ENCODE data around the gene GARNL3.

GARNL3 gene

GRCh38 chr9:127405344-127406125 lies 141.0 kb downstream of the GARNL3 start:
- Histone ChIP-seq H3K9me3 (ENCODE audit: control insufficient read depth, insufficient read depth, low read depth, low read length) (no peaks in the 10 kb centered on the region), H3K4me3 (ENCODE audit: low read depth, low read length) (no peak overlapping the region), H3K27ac (ENCODE audit: extremely low read depth, low read depth, low read length) (no peak overlapping the region), H3K36me3 (ENCODE audit: control insufficient read depth in 2 of 2, insufficient read depth in 1 of 2, low read length in 2 of 2) (peaks cover 0 to 49% of the 10 kb centered on the region in 2 experiments; a peak in 1 of 3 replicates), H3K4me1 (ENCODE audit: control insufficient read depth, insufficient read depth, low read length) (no peaks in the 10 kb centered on the region)
- TF ChIP-seq ZNF768 (tag by site-specific recombination; IDR thresholded peaks at IDR 0.05) (peak; percentile 70; the same call in 1 of the 2 replicates), EGR2 (tag by site-specific recombination; IDR thresholded peaks at IDR 0.05; ENCODE audit: low read depth) (no peak)
- ChIA-PET CTCF (no interaction called here), POLR2A (interaction anchor here (3.8 kb wide), 1 partner anchor 9 kb away, joined by 18 read pairs; the partner anchor contains the start of gene SLC2A8)

GRCh38 chr9:127406799-127407491 lies 142.4 kb downstream of the GARNL3 start:
- ChIA-PET CTCF (interaction anchor here (1.2 to 1.8 kb wide), 2 partner anchors 8 to 10 kb away, joined by 3 to 7 read pairs; partner anchors contain the start of gene SLC2A8), POLR2A (interaction anchor here (1.2 to 3.8 kb wide), 3 partner anchors 10 to 17 kb away, joined by 3 to 18 read pairs (median 3); partner anchors contain the start of genes SLC2A8 and ZNF79)
- no peaks in the 10 kb centered on the region for H3K4me1 ChIP-seq (ENCODE audit: control insufficient read depth, insufficient read depth, low read length)
- no peak overlapping the region for H3K4me3 ChIP-seq (ENCODE audit: low read depth, low read length)
- H3K36me3 ChIP-seq (ENCODE audit: control insufficient read depth in 2 of 2, insufficient read depth in 1 of 2, low read length in 2 of 2): peaks cover 0 to 37% of the 10 kb centered on the region in 2 experiments; a peak in 1 of 3 replicates
- no peaks in the 10 kb centered on the region for H3K9me3 ChIP-seq (ENCODE audit: control insufficient read depth, insufficient read depth, low read depth, low read length)
- TF ChIP-seq HOXC10 (CRISPR knock-in tag; IDR thresholded peaks at IDR 0.05) (no peak), ZIC2 (tag by site-specific recombination; IDR thresholded peaks at IDR 0.05) (peak; percentile 75), ZNF138 (tag by site-specific recombination; IDR thresholded peaks at IDR 0.05; ENCODE audit: borderline replicate concordance) (no peak), GLIS1 (tag by site-specific recombination; IDR thresholded peaks at IDR 0.05) (peak; percentile 24), PRDM10 (tag by site-specific recombination; IDR thresholded peaks at IDR 0.05) (no peak), KLF1 (tag by site-specific recombination; IDR thresholded peaks at IDR 0.05) (peak; percentile 52; the same call in 1 of the 2 replicates), ZNF600 (tag by site-specific recombination; IDR thresholded peaks at IDR 0.05) (peak; percentile 74)
- no peak overlapping the region for H3K27ac ChIP-seq (ENCODE audit: extremely low read depth, low read depth, low read length)

GRCh38 chr9:127407492-127407843 lies 142.9 kb downstream of the GARNL3 start:
- CTCF ChIA-PET: interaction anchor here (0.7 to 1.8 kb wide), 5 partner anchors 9 to 704 kb away, joined by 3 to 7 read pairs (median 4); partner anchors contain the start of gene SLC2A8
- Histone ChIP-seq H3K27ac (ENCODE audit: extremely low read depth, low read depth, low read length) (no peak overlapping the region), H3K36me3 (ENCODE audit: control insufficient read depth in 2 of 2, insufficient read depth in 1 of 2, low read length in 2 of 2) (peaks cover 0 to 32% of the 10 kb centered on the region in 2 experiments; a peak in 1 of 3 replicates), H3K4me1 (ENCODE audit: control insufficient read depth, insufficient read depth, low read length) (no peaks in the 10 kb centered on the region), H3K4me3 (ENCODE audit: low read depth, low read length) (no peak overlapping the region), H3K9me3 (ENCODE audit: control insufficient read depth, insufficient read depth, low read depth, low read length) (no peaks in the 10 kb centered on the region)
- TF ChIP-seq ZNF148 (tag by site-specific recombination; IDR thresholded peaks at IDR 0.05; ENCODE audit: borderline replicate concordance) (no peak), ZNF184 (tag by site-specific recombination; IDR thresholded peaks at IDR 0.05) (no peak), ZNF335 (tag by site-specific recombination; conservative IDR thresholded peaks at IDR 0.05) (no peak), ZBTB7A (tag by site-specific recombination; IDR thresholded peaks at IDR 0.05; ENCODE audit: low read depth) (no peak), ZNF555 (tag by site-specific recombination; conservative IDR thresholded peaks at IDR 0.05) (no peak), MZF1 (tag by site-specific recombination; IDR thresholded peaks at IDR 0.05; ENCODE audit: borderline replicate concordance) (no peak), ZNF391 (tag by site-specific recombination; IDR thresholded peaks at IDR 0.05; ENCODE audit: borderline replicate concordance, low read depth) (no peak), ZNF768 (tag by site-specific recombination; IDR thresholded peaks at IDR 0.05) (no peak)
- POLR2A ChIA-PET: interaction anchor here (0.7 to 3.8 kb wide), 4 partner anchors 11 to 19 kb away, joined by 3 to 18 read pairs (median 4); partner anchors contain the start of genes SLC2A8 and ZNF79
